Measurements from ENCODE around the gene PLEKHA8.

DNA sequence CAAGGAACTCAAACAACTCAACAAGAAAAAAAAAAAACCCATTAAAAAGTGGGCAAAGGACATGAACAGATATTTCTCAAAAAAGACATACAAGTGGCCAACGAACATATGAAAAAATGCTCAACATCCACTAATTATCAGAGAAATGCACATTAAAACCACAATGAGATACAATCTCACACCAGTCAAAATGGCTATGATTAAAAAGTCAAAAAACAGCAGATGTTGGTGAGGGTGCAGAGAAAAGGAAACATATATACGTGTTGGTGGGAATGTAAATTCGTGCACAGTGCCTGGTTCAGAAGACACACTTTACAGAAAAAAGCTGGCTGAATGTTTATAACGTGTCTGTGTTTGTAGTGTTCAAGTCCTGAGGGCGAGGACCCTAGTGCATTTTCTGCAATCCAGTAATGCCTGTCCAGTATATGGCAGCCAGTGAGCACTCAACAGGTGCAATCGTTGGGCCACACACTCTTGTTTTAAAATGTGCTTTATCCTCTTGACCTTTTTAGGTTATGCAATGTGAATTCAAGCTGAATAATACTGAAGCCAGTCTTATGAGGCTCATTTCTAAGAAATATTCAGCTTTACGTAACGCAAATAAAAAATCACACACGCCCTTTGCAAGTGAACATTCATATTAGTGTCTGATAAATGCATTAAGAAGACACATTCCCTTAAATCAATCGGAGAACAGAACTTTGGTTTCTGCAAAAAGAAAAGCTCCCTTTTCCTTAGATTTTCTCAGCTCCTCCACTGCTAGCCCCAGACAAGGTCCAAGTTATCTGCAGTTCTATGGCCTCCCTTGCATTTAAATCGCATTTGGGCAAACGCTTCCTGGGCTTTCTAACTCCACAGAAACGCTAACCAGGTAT lies 105.8 kb downstream of the PLEKHA8 start:
- TF ChIP-seq ZNF274 (IDR thresholded peaks at IDR 0.05; ENCODE audit: low read depth, low read length) (no peak), YY1 (IDR thresholded peaks at IDR 0.05; ENCODE audit: insufficient read depth, insufficient read length) (no peak), SUZ12 (IDR thresholded peaks at IDR 0.05; ENCODE audit: extremely low read depth, insufficient read depth, insufficient read length) (no peak)

Data from NT2/D1 (cell line).